H1 (cell line): Measurements from ENCODE around the gene IL18BP. TPM values are rescaled to one million over a fixed set of nuclear protein-coding genes. Genes with fewer than 3 reads are reported as not detected.

Experiments used
- CEBPB ChIP-seq: IDR thresholded peaks from 2 replicates; pipeline ENCODE4 v1.6.1; 2012; ENCODE audit warnings: low read depth, low read length
- CHD2 ChIP-seq: IDR thresholded peaks from 2 replicates; pipeline ENCODE4 v1.6.1; 2012; ENCODE audit warnings: low read length, improper control_type of control experiment
- polyA plus RNA-seq, 7 experiments: library from polyadenylated mRNA; depleted of rRNA in 3 of 7; stranded (reverse) in 5 of 7; unstranded in 2 of 7; fragments of >200 nt in 5 of 7; fragments of 200-250 nt in 2 of 7; gene quantifications; 1 replicate in 5 of 7; 2 replicates in 1 of 7; 4 replicates in 1 of 7; pipeline versions ENCODE4 v1.2.1 to v1.2.3, GENCODE V29; 2011 to 2013; ENCODE audit warnings: missing spikeins in 2 of 7, mixed read lengths in 2 of 7
- total RNA-seq: library from RNA; stranded (reverse); fragmentation: NEBNext Ultra II Directional; extraction: Animal tissue kit (Norgen Biotek cat#: 25700); gene quantifications from 2 replicates; pipeline ENCODE4 v1.2.1, GENCODE V29; 2021

Gene IL18BP
- total and polyA plus RNA-seq, 2 of the 8 experiments (the other 6 are each of a cell fraction or from before 2014, with no cell fraction given) = 9.8 to 17.0 TPM

DNA sequence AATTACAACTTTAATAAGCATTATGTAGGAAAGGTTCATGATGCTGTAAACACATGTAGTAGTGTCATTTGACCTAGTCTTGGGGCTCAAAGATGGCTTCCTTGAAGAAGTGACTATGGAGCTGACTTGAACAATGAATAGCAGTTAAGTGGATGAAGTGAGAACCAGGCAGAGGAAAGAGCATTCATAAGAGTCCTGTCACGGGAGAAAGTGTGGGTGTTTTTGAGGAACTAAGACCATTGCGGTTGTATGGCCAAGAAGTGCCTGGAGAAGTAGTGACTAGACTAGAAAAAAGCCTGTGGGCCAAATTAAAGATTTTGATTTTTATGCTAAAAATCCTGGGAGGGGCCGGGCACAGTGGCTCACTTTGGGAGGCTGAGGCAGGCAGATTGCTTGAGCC lies 7.2 kb upstream of the IL18BP start (continued):
- TF ChIP-seq CEBPB (no peak), CHD2 (no peak)
- TF ChIP-seq, all 59 proteins: peak for 0
